ENCODE results near the gene KREMEN2.
"Not testable (repeated sequence)": the region's sequence is repeated elsewhere in the genome, so short reads cannot be mapped to it uniquely, and the experiment has no call there.

DNA sequence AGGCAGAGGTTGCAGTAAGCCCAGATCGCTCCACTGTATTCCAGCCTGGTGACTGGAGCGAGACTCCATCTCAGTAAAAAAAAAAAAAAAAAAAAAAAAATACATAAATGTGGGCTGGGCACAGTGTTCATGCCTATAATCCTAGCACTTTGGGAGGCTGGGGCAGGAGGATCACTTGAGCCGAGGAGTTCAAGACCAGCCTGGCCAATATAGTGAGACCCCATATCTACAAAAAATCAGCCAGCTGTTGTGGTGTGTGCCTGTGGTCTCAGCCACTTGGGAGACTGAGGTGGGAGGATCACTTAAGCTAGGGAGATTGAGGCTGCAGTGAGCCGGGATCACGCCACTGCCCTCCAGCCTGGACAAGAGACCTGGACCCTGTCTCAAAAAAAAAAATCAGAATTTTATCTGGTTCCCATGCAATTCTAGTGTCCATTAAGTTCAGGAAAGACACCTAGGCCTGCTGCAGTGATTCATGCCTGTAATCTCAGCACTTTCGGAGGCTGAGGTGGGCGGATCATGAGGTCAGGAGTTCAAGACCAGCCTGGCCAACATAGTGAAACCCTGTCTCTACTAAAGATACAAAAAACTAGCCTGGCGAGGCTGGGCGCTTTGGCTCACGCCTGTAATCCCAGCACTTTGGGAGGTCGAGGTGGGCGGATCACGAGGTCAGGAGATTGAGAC, 32.7 kb upstream of the KREMEN2 start:
- TF ChIP-seq, protein P1, sequence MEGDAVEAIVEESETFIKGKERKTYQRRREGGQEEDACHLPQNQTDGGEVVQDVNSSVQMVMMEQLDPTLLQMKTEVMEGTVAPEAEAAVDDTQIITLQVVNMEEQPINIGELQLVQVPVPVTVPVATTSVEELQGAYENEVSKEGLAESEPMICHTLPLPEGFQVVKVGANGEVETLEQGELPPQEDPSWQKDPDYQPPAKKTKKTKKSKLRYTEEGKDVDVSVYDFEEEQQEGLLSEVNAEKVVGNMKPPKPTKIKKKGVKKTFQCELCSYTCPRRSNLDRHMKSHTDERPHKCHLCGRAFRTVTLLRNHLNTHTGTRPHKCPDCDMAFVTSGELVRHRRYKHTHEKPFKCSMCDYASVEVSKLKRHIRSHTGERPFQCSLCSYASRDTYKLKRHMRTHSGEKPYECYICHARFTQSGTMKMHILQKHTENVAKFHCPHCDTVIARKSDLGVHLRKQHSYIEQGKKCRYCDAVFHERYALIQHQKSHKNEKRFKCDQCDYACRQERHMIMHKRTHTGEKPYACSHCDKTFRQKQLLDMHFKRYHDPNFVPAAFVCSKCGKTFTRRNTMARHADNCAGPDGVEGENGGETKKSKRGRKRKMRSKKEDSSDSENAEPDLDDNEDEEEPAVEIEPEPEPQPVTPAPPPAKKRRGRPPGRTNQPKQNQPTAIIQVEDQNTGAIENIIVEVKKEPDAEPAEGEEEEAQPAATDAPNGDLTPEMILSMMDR (conservative IDR thresholded peaks at IDR 0.05; ENCODE audit: low read depth, low read length) = not testable (repeated sequence)
- not testable (repeated sequence) for TF ChIP-seq MAZ (IDR thresholded peaks at IDR 0.05; ENCODE audit: borderline replicate concordance, low read depth, low read length); RCOR1 (IDR thresholded peaks at IDR 0.05; ENCODE audit: insufficient replicate concordance, low read length); RFX5 (IDR thresholded peaks at IDR 0.05; ENCODE audit: low read depth, low read length); SMC3 (IDR thresholded peaks at IDR 0.05; ENCODE audit: low read depth, low read length)
